HG03039 (cell line): ENCODE results near the gene RCE1.

Source experiments
- ATAC-seq: cut with Tn5 transposase; IDR thresholded peaks from one replicate; pipeline ENCODE4 v1.9.1; 2021; ENCODE audit warnings: mild to moderate bottlenecking, moderate library complexity; ENCODE audit not compliant: unreplicated experiment

RCE1 gene

GRCh38 chr11:66856496-66857233 lies 13.4 kb downstream of the RCE1 start, which contains the start of gene LRFN4:
Gene LRFN4, plus strand, starts transcription at chr11:66857064. Its CDS starts 681 bp downstream, at chr11:66857745.
- peak; percentile 20 for ATAC-seq

GRCh38 chr11:66857234-66857926 lies 14.1 kb downstream of the RCE1 start:
- ATAC-seq = peak; percentile 4

GRCh38 chr11:66857927-66858185 lies 14.6 kb downstream of the RCE1 start:
- ATAC-seq = no peak

- ATAC-seq = no peak
Observed at GRCh38 chr11:66858186-66858938, 15.1 kb downstream of the RCE1 start.

- no peak for ATAC-seq
Observed at GRCh38 chr11:66858939-66859685, 15.9 kb downstream of the RCE1 start.

- no peak for ATAC-seq
Observed at GRCh38 chr11:66859686-66860448, 16.6 kb downstream of the RCE1 start.

GRCh38 chr11:66860449-66860831 lies 17.2 kb downstream of the RCE1 start:
- no peak for ATAC-seq

GRCh38 chr11:66861038-66861773 lies 18.0 kb downstream of the RCE1 start:
- no peak for ATAC-seq

GRCh38 chr11:66861774-66862558 lies 18.7 kb downstream of the RCE1 start:
- ATAC-seq = no peak

- no peak for ATAC-seq
Observed at GRCh38 chr11:66862559-66863037, 19.4 kb downstream of the RCE1 start.

- no peak for ATAC-seq
Observed at GRCh38 chr11:66863428-66864125, 20.3 kb downstream of the RCE1 start.

- ATAC-seq = no peak
Observed at GRCh38 chr11:66864172-66864901, 21.1 kb downstream of the RCE1 start.

GRCh38 chr11:66864924-66865697 lies 21.9 kb downstream of the RCE1 start:
- ATAC-seq = no peak

- no peak for ATAC-seq
Observed at GRCh38 chr11:66866007-66866406, 22.8 kb downstream of the RCE1 start.

GRCh38 chr11:66866511-66866986 lies 23.3 kb downstream of the RCE1 start:
- ATAC-seq = no peak

- ATAC-seq = no peak
Observed at GRCh38 chr11:66867425-66868040, 24.3 kb downstream of the RCE1 start.
